GM21717 (cell line): Measurements from ENCODE around the gene LRRC26.
"Not testable (repeated sequence)": the region's sequence is repeated elsewhere in the genome, so short reads cannot be mapped to it uniquely, and the experiment has no call there.

Experiments
- ATAC-seq: cut with Tn5 transposase; IDR thresholded peaks from one replicate; pipeline ENCODE4 v1.9.1; 2021; ENCODE audit warnings: mild to moderate bottlenecking, moderate library complexity; ENCODE audit not compliant: unreplicated experiment

The LRRC26 gene

DNA sequence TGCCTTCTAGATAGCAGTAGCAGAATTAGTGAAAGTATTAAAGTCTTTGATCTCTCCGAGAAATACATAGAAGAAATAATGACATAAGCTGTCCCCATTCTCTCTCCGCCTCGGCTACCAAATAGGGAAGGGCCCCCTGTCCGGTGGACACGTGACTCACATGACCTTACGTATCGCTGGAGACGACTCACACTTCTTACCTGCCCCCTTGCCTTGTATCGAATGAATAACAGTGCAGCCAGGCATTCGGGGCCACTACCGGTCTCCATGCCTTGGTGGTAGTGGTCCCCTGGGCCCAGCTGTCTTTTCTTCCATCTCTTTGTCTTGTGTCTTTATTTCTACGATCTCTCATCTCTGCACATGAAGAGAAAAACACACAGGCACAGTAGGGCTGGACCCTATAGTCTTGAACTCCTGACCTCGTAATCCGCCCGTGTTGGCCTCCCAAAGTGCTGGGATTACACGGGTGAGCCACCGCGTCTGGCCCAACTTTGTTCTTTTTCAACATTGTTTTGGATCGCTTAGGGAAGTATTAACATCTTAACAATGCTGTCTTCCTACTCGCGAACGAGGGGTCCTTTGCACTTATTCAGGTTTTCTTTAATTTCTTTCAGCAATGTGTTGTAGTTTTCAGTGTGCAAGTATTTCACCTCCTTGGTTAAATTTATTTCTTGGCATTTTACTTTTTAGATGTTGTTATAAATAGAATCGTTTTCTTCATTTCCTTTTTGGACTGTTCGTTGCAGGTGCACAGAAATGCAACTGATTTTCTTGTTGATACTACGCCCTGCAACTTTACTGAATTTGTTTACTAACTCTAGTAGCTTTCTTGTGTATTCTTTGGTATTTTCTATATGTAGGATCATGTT is 47.7 kb downstream of the LRRC26 start:
- ATAC-seq: not testable (repeated sequence)
